Measurements from ENCODE around the gene PHF20.
"Not testable (repeated sequence)": the region's sequence is repeated elsewhere in the genome, so short reads cannot be mapped to it uniquely, and the experiment has no call there.

PHF20 gene

GRCh38 chr20:35771689-35772562 lies at the start of gene PHF20:
Gene PHF20, plus strand, starts transcription at chr20:35772015. Its CDS starts 29,508 bp downstream, at chr20:35801523.
- peak; percentile 99 for DNase-seq (ENCODE audit: low spot score)

- DNase-seq (ENCODE audit: low spot score) = not testable (repeated sequence)
These were observed 48.6 kb upstream of the PHF20 start for GRCh38 chr20:35723275-35723639.

- not testable (repeated sequence) for DNase-seq (ENCODE audit: low spot score)
These were observed 48.0 kb upstream of the PHF20 start for GRCh38 chr20:35723652-35724320.

- DNase-seq (ENCODE audit: low spot score) = no peak
These were observed 47.2 kb upstream of the PHF20 start for GRCh38 chr20:35724321-35725230.

- no peak for DNase-seq (ENCODE audit: low spot score)
These were observed 44.7 kb upstream of the PHF20 start for GRCh38 chr20:35726842-35727711.

- no peak for DNase-seq (ENCODE audit: low spot score)
These were observed 42.5 kb upstream of the PHF20 start for GRCh38 chr20:35729283-35729807.

- DNase-seq (ENCODE audit: low spot score) = no peak
These were observed 41.8 kb upstream of the PHF20 start for GRCh38 chr20:35729836-35730582.

GRCh38 chr20:35730583-35731468 lies 41.0 kb upstream of the PHF20 start:
- DNase-seq (ENCODE audit: low spot score) = no peak

GRCh38 chr20:35731469-35731788 lies 40.4 kb upstream of the PHF20 start:
- DNase-seq (ENCODE audit: low spot score) = no peak

GRCh38 chr20:35731862-35732643 lies 39.8 kb upstream of the PHF20 start:
- DNase-seq (ENCODE audit: low spot score) = no peak

- DNase-seq (ENCODE audit: low spot score) = no peak
These were observed 39.2 kb upstream of the PHF20 start for GRCh38 chr20:35732644-35732982.

- no peak for DNase-seq (ENCODE audit: low spot score)
These were observed 37.4 kb upstream of the PHF20 start for GRCh38 chr20:35734374-35734773.

- no peak for DNase-seq (ENCODE audit: low spot score)
These were observed 36.8 kb upstream of the PHF20 start for GRCh38 chr20:35734777-35735649.

- DNase-seq (ENCODE audit: low spot score) = no peak
These were observed 35.9 kb upstream of the PHF20 start for GRCh38 chr20:35735826-35736470.

GRCh38 chr20:35737865-35738333 lies 33.9 kb upstream of the PHF20 start:
- no peak for DNase-seq (ENCODE audit: low spot score)

GRCh38 chr20:35738410-35739179 lies 33.2 kb upstream of the PHF20 start:
- no peak for DNase-seq (ENCODE audit: low spot score)

Measured in CD4-positive, alpha-beta T cell treated with Interleukin-2 at 100 ng/mL for 4 hours (primary cell).